H9 (cell line): ENCODE data around the gene SLCO4A1. TPM values are rescaled to one million over a fixed set of nuclear protein-coding genes. Genes with fewer than 3 reads are reported as not detected.

Experiments
- DNase-seq: peaks from one replicate; pipeline ENCODE4 v3.0.0-alpha.2; 2017
- H2AFZ ChIP-seq: one replicate; pipeline ENCODE4 v1.6.1; 2013; ENCODE audit warnings: mild to moderate bottlenecking, low read length, control low read depth, moderate library complexity
- H2AK5ac ChIP-seq: 2 replicates; pipeline ENCODE4 v1.6.1; 2013; ENCODE audit warnings: low read length, control low read depth, mixed read lengths; ENCODE audit not compliant: insufficient read length
- H2BK120ac ChIP-seq: one replicate; pipeline ENCODE4 v1.6.1; 2013; ENCODE audit warnings: low read depth, mild to moderate bottlenecking, low read length, control low read depth, inconsistent platforms; ENCODE audit not compliant: poor library complexity, severe bottlenecking
- H2BK12ac ChIP-seq: 2 replicates; pipeline ENCODE4 v1.6.1; 2013; ENCODE audit warnings: low read length, control low read depth, mixed read lengths, low read depth; ENCODE audit not compliant: insufficient read length
- H2BK15ac ChIP-seq: 2 replicates; pipeline ENCODE4 v1.6.1; 2013; ENCODE audit warnings: low read depth, low read length, control low read depth
- H2BK20ac ChIP-seq: one replicate; pipeline ENCODE4 v1.6.1; 2013; ENCODE audit warnings: low read depth, mild to moderate bottlenecking, low read length, control low read depth, inconsistent platforms; ENCODE audit not compliant: poor library complexity, severe bottlenecking
- H2BK5ac ChIP-seq: 2 replicates; pipeline ENCODE4 v1.6.1; 2013; ENCODE audit warnings: low read length, control low read depth, mixed read lengths; ENCODE audit not compliant: insufficient read length
- H3K14ac ChIP-seq: 2 replicates; pipeline ENCODE4 v1.6.1; 2013; ENCODE audit warnings: low read length, control low read depth; ENCODE audit not compliant: insufficient read depth
- H3K18ac ChIP-seq: 2 replicates; pipeline ENCODE4 v1.6.1; 2013; ENCODE audit warnings: low read depth, mild to moderate bottlenecking, mixed read lengths, low read length, control low read depth; ENCODE audit not compliant: insufficient read length
- H3K23ac ChIP-seq: 2 replicates; pipeline ENCODE4 v1.6.1; 2013; ENCODE audit warnings: low read length, control low read depth, mixed read lengths, low read depth; ENCODE audit not compliant: insufficient read length
- H3K23me2 ChIP-seq: 2 replicates; pipeline ENCODE4 v1.6.1; 2013; ENCODE audit warnings: low read depth, mild to moderate bottlenecking, mixed read lengths, low read length, control low read depth; ENCODE audit not compliant: insufficient read length, poor library complexity, severe bottlenecking
- H3K27ac ChIP-seq: 2 replicates; pipeline ENCODE4 v1.5.1; 2013; ENCODE audit warnings: low read length, control low read depth, mixed read lengths, low read depth; ENCODE audit not compliant: insufficient read length
- H3K27me3 ChIP-seq: 2 replicates; pipeline ENCODE4 v1.6.1; 2013; ENCODE audit warnings: low read length, control low read depth, inconsistent platforms; ENCODE audit not compliant: insufficient read depth
- H3K4ac ChIP-seq: 2 replicates; pipeline ENCODE4 v1.6.1; 2013; ENCODE audit warnings: low read depth, mild to moderate bottlenecking, control low read depth, inconsistent platforms, low read length, moderate library complexity
- H3K4me1 ChIP-seq: 2 replicates; pipeline ENCODE4 v1.6.1; 2013; ENCODE audit warnings: low read length, control low read depth, inconsistent platforms; ENCODE audit not compliant: insufficient read depth
- H3K4me2 ChIP-seq: 2 replicates; pipeline ENCODE4 v1.6.1; 2013; ENCODE audit warnings: low read length, control low read depth, mixed read lengths; ENCODE audit not compliant: insufficient read length, insufficient read depth
- H3K56ac ChIP-seq: 2 replicates; pipeline ENCODE4 v1.6.1; 2013; ENCODE audit warnings: low read depth, mild to moderate bottlenecking, mixed read lengths, low read length, control low read depth; ENCODE audit not compliant: insufficient read length
- H3K79me1 ChIP-seq: 2 replicates; pipeline ENCODE4 v1.6.1; 2013; ENCODE audit warnings: low read depth, mild to moderate bottlenecking, moderate library complexity, low read length, control low read depth, inconsistent platforms; ENCODE audit not compliant: insufficient read depth, poor library complexity, severe bottlenecking
- H3K79me2 ChIP-seq: 2 replicates; pipeline ENCODE4 v1.6.1; 2013; ENCODE audit warnings: low read length, control low read depth, inconsistent platforms; ENCODE audit not compliant: insufficient read depth
- H3K9ac ChIP-seq: 2 replicates; pipeline ENCODE4 v1.6.1; 2013; ENCODE audit warnings: low read length, control low read depth, mixed read lengths; ENCODE audit not compliant: insufficient read length; ENCODE audit errors: extremely low read depth
- H3K9me3 ChIP-seq: one replicate; pipeline ENCODE4 v1.6.1; 2013; ENCODE audit warnings: low read depth, low read length, inconsistent platforms; ENCODE audit not compliant: control insufficient read depth
- H3T11ph ChIP-seq: one replicate; pipeline ENCODE4 v1.6.1; 2013; ENCODE audit warnings: mild to moderate bottlenecking, low read length, control low read depth, inconsistent platforms
- H4K20me1 ChIP-seq: one replicate; pipeline ENCODE4 v1.6.1; 2013; ENCODE audit not compliant: control insufficient read depth, insufficient read length, insufficient read depth
- H4K5ac ChIP-seq: 2 replicates; pipeline ENCODE4 v1.6.1; 2013; ENCODE audit warnings: low read depth, mild to moderate bottlenecking, mixed read lengths, low read length, control low read depth; ENCODE audit not compliant: insufficient read length
- H4K8ac ChIP-seq: replicated peaks from 2 replicates; pipeline ENCODE4 v1.6.1; 2013; ENCODE audit warnings: low read length, control low read depth, mixed read lengths, low read depth; ENCODE audit not compliant: insufficient read length
- H4K91ac ChIP-seq: 2 replicates; pipeline ENCODE4 v1.6.1; 2013; ENCODE audit warnings: low read depth, mild to moderate bottlenecking, moderate library complexity, mixed read lengths, low read length, control low read depth; ENCODE audit not compliant: insufficient read length
- H3K27ac Mint-ChIP-seq, 3 experiments: 2 replicates in 2 of 3; 3 replicates in 1 of 3; pipeline ENCODE4 v1.8.0; 2020 to 2021; ENCODE audit warnings: mixed read lengths in 3 of 3, mild to moderate bottlenecking in 1 of 3, moderate library complexity in 1 of 3
- H3K27me3 Mint-ChIP-seq: 2 replicates; pipeline ENCODE4 v1.8.0; 2021; ENCODE audit warnings: low read depth, mild to moderate bottlenecking, moderate library complexity, mixed read lengths
- H3K36me3 Mint-ChIP-seq, 3 experiments: 2 replicates in 2 of 3; 3 replicates in 1 of 3; pipeline ENCODE4 v1.8.0; 2020 to 2021; ENCODE audit warnings: low read depth in 3 of 3, mixed read lengths in 3 of 3; ENCODE audit not compliant: insufficient read depth in 1 of 3
- H3K4me1 Mint-ChIP-seq, 2 experiments: 2 replicates each; pipeline ENCODE4 v1.8.0; 2020; ENCODE audit warnings: mixed read lengths in 2 of 2
- H3K4me3 Mint-ChIP-seq, 2 experiments: 2 replicates in 1 of 2; 3 replicates in 1 of 2; pipeline ENCODE4 v1.8.0; 2020 to 2021; ENCODE audit warnings: mild to moderate bottlenecking in 2 of 2, mixed read lengths in 2 of 2, moderate library complexity in 1 of 2
- H3K9me3 Mint-ChIP-seq, 2 experiments: 2 replicates in 1 of 2; 3 replicates in 1 of 2; pipeline ENCODE4 v1.8.0; 2020; ENCODE audit warnings: mild to moderate bottlenecking in 2 of 2, mixed read lengths in 2 of 2, moderate library complexity in 1 of 2
- CTCF ChIP-seq: fragments of 200-600 bp; sonication (generic); conservative IDR thresholded peaks from 3 replicates; pipeline ENCODE4 v1.8.0; 2021; ENCODE audit warnings: antibody characterized with exemption, mild to moderate bottlenecking
- WGBS: extraction: QIAGEN DNeasy Blood & Tissue Kit; methylation state at CpG from one replicate; pipeline ENCODE4 v1.1.7; 2013; ENCODE audit warnings: missing lambda C conversion rate, low lambda C conversion rate, mixed read lengths; ENCODE audit not compliant: insufficient read length; ENCODE audit errors: extremely low coverage; 5-methylcytosine and 5-hydroxymethylcytosine counted together
- total RNA-seq: library from RNA; stranded (reverse); gene quantifications from 2 replicates; pipeline ENCODE4 v1.2.1, GENCODE V29; 2021

The SLCO4A1 gene
- total RNA-seq, 1 experiment from 2014 or later: 9.4 TPM

- Histone ChIP-seq H3T11ph (no peak overlapping the region), H2AFZ (no peak overlapping the region), H2BK5ac (no peak overlapping the region), H3K27ac (no peak overlapping the region), H3K23me2 (no peaks in the 10 kb centered on the region), H3K79me2 (no peaks in the 10 kb centered on the region), H3K14ac (peak overlapping the region; percentile 7; the same call in 1 of the 2 replicates), H2BK20ac (no peak overlapping the region), H3K79me1 (no peaks in the 10 kb centered on the region), H4K20me1 (no peaks in the 10 kb centered on the region), H3K56ac (no peak overlapping the region), H3K27me3 (no peaks in the 10 kb centered on the region), H3K9me3 (no peaks in the 10 kb centered on the region), H4K91ac (no peak overlapping the region), H3K4me1 (no peaks in the 10 kb centered on the region), H4K5ac (no peak overlapping the region), H2AK5ac (no peak overlapping the region), H3K18ac (no peak overlapping the region), H3K4me2 (no peak overlapping the region), H4K8ac (no peak overlapping the region), H2BK15ac (no peak overlapping the region), H2BK120ac (no peak overlapping the region), H3K9ac (no peak overlapping the region), H3K4ac (no peak overlapping the region), H2BK12ac (no peak overlapping the region), H3K23ac (no peak overlapping the region)
- Mint-ChIP-seq H3K4me3 (no peak overlapping the region), H3K27me3 (no peaks in the 10 kb centered on the region; the same call in 1 of the 2 replicates), H3K4me1 (peaks cover 4 to 6% of the 10 kb centered on the region in 2 experiments), H3K27ac (no peak overlapping the region), H3K9me3 (no peaks in the 10 kb centered on the region; a peak in 1 of 5 replicates), H3K36me3 (no peaks in the 10 kb centered on the region)
- no CpG with 5 or more reads among the region's 10 CpGs for WGBS
- no peak for TF ChIP-seq CTCF
- DNase-seq: no peak
Measured at GRCh38 chr20:62693524-62693922, 51.2 kb downstream of the SLCO4A1 start.
